Kasumi-1 (cell line): ENCODE data around the gene EFCC1.
A peak's percentile ranks its signal among the peaks of the same experiment; 100 is the strongest.

Experiments used
- DNase-seq, 2 experiments: peaks; one replicate each; lab custom pipeline; 2025; lab: John Stamatoyannopoulos, UW

The EFCC1 gene

GRCh38 chr3:129032716-129033115, 31.6 kb downstream of the EFCC1 start:
- DNase-seq = no peak

GRCh38 chr3:129033151-129033550, 32.0 kb downstream of the EFCC1 start:
- no peak for DNase-seq

- no peak for DNase-seq
Observed at GRCh38 chr3:129033633-129034321, 32.7 kb downstream of the EFCC1 start.

- no peak for DNase-seq
Observed at GRCh38 chr3:129034642-129035041, 33.5 kb downstream of the EFCC1 start.

GRCh38 chr3:129035360-129036221, 34.5 kb downstream of the EFCC1 start:
- DNase-seq = peak in 1 of 2 experiments; percentile 9

GRCh38 chr3:129036222-129037092, 35.4 kb downstream of the EFCC1 start:
- no peak for DNase-seq

- DNase-seq = no peak
Observed at GRCh38 chr3:129037093-129037419, 36.0 kb downstream of the EFCC1 start.

GRCh38 chr3:129038121-129038855, 37.2 kb downstream of the EFCC1 start:
- DNase-seq = no peak

- DNase-seq = no peak
Observed at GRCh38 chr3:129039271-129040038, 38.4 kb downstream of the EFCC1 start.

- DNase-seq = no peak
Observed at GRCh38 chr3:129040039-129040336, 38.9 kb downstream of the EFCC1 start.

- DNase-seq = no peak
Observed at GRCh38 chr3:129040579-129041300, 39.6 kb downstream of the EFCC1 start.

GRCh38 chr3:129045675-129046036, 44.6 kb downstream of the EFCC1 start:
- no peak for DNase-seq

GRCh38 chr3:129046037-129046731, 45.1 kb downstream of the EFCC1 start:
- no peak for DNase-seq

GRCh38 chr3:129046732-129047552, 45.8 kb downstream of the EFCC1 start:
- no peak for DNase-seq

- DNase-seq = no peak
Observed at GRCh38 chr3:129047553-129047839, 46.4 kb downstream of the EFCC1 start.

GRCh38 chr3:129050556-129051295, 49.6 kb downstream of the EFCC1 start:
- DNase-seq = no peak

GRCh38 chr3:129051871-129052340, 50.8 kb downstream of the EFCC1 start:
- DNase-seq = no peak

- DNase-seq = no peak
Observed at GRCh38 chr3:129052675-129053074, 51.6 kb downstream of the EFCC1 start.
